Gastrocnemius medialis (tissue), 4 donors: ENCODE data around the gene TMCO4. TPM values are rescaled to one million over a fixed set of nuclear protein-coding genes. Genes with fewer than 3 reads are reported as not detected.

Source experiments
- ATAC-seq, 2 donors: fragments of 150-250 bp; one replicate each; pipeline ENCODE4 v1.9.1; 2016
- DNase-seq, 2 donors: peaks; one replicate each; pipeline ENCODE4 v3.0.0-alpha.2; 2019
- H3K27ac ChIP-seq, 4 donors: fragments of 200-600 bp; sonication (generic); 1 replicate in 1 of 4; 2 replicates in 3 of 4; pipeline ENCODE4 v1.5.1; 2016 to 2018; ENCODE audit warnings: mild to moderate bottlenecking in 2 of 4, moderate library complexity in 1 of 4
- H3K27me3 ChIP-seq, 3 donors: fragments of 200-600 bp; sonication (generic) in 2 of 3; 1 replicate in 1 of 3; 2 replicates in 2 of 3; pipeline versions ENCODE4 v1.5.1 to v1.6.0; 2016 to 2019; ENCODE audit warnings: mild to moderate bottlenecking in 1 of 3, moderate library complexity in 1 of 3
- H3K36me3 ChIP-seq, 2 donors: fragments of 200-600 bp; sonication (generic) in 1 of 2; one replicate each; pipeline ENCODE4 v1.5.1; 2017 to 2018
- H3K4me1 ChIP-seq, 2 donors: fragments of 200-600 bp; sonication (generic) in 1 of 2; one replicate each; pipeline ENCODE4 v1.5.1; 2016 to 2017; ENCODE audit warnings: mild to moderate bottlenecking in 2 of 2
- H3K4me3 ChIP-seq, 4 donors: fragments of 200-600 bp; sonication (generic) in 3 of 4; 1 replicate in 1 of 4; 2 replicates in 3 of 4; pipeline ENCODE4 v1.5.1; 2016 to 2019; ENCODE audit warnings: mild to moderate bottlenecking in 2 of 4
- H3K9me3 ChIP-seq, 3 donors: fragments of 200-600 bp; sonication (generic) in 2 of 3; 1 replicate in 1 of 3; 2 replicates in 2 of 3; pipeline ENCODE4 v1.5.1; 2016 to 2019
- POLR2A ChIP-seq, 2 donors: fragments of 450-650 bp; IDR thresholded peaks; one replicate each; pipeline ENCODE4 v1.6.1; 2017; ENCODE audit warnings: antibody characterized with exemption in 2 of 2, mild to moderate bottlenecking in 2 of 2, moderate library complexity in 2 of 2
- in situ Hi-C, 4 donors: fragments of 200-750 bp; cut with MboI; loops; one replicate each; pipeline versions ENCODE4 v1.15.0 to v1.8.0; 2017; ENCODE audit warnings: low sequenced_read_pairs in 4 of 4
- intact Hi-C: fragments of 100-400 bp; cut with DNase I; formaldehyde crosslinking; loops from one replicate; pipeline ENCODE4 v1.15.1; 2023; ENCODE audit warnings: low total_unique reads
- total RNA-seq, 4 donors: library from RNA; depleted of rRNA; stranded (reverse); fragments of >200 nt; gene quantifications; one replicate each; pipeline versions ENCODE4 v1.1.0 to v1.2.3, GENCODE V29; 2016
- TF ChIP-seq, protein P1 (sequence below), 5 experiments: fragments of 450-650 bp in 3 of 5; fragments of 200-600 bp in 2 of 5; sonication (generic) in 2 of 5; IDR thresholded peaks in 4 of 5; conservative IDR thresholded peaks in 1 of 5; 1 replicate in 4 of 5; 2 replicates in 1 of 5; pipeline ENCODE4 v1.5.1; 2016 to 2019; ENCODE audit warnings: antibody characterized with exemption in 5 of 5, mild to moderate bottlenecking in 3 of 5, moderate library complexity in 3 of 5

Gene TMCO4
- total RNA-seq, 4 donors from 2014 or later, result 0.95 to 3.9 (median 2.4) TPM

DNA sequence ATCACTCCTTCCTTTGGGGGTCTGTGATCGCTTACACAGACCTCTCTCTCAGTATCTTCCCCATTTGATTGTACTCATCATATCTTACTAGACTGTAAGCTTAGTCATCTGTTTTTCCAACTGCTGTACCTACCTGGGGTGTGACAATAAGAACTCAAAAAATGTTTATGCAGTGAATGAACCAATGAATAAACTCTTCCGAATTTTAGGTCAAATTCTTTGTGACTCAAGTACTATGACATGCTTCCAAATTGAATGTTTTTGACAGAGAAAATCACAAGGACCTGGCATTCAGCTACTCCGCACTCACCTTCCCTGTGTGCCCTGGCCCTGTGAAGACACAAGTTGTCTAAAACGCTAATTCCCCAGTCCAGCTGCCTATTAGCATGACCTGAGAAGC lies 42.1 kb downstream of the TMCO4 start:
- no peaks in the 10 kb centered on the region for H3K27me3 ChIP-seq
- no peaks in the 10 kb centered on the region for H3K9me3 ChIP-seq
- H3K4me3 ChIP-seq, result no peak overlapping the region
- H3K27ac ChIP-seq, result no peak overlapping the region
- DNase-seq, result no peak
- no peak for ATAC-seq
- H3K36me3 ChIP-seq, result no peaks in the 10 kb centered on the region
- TF ChIP-seq, protein P1, sequence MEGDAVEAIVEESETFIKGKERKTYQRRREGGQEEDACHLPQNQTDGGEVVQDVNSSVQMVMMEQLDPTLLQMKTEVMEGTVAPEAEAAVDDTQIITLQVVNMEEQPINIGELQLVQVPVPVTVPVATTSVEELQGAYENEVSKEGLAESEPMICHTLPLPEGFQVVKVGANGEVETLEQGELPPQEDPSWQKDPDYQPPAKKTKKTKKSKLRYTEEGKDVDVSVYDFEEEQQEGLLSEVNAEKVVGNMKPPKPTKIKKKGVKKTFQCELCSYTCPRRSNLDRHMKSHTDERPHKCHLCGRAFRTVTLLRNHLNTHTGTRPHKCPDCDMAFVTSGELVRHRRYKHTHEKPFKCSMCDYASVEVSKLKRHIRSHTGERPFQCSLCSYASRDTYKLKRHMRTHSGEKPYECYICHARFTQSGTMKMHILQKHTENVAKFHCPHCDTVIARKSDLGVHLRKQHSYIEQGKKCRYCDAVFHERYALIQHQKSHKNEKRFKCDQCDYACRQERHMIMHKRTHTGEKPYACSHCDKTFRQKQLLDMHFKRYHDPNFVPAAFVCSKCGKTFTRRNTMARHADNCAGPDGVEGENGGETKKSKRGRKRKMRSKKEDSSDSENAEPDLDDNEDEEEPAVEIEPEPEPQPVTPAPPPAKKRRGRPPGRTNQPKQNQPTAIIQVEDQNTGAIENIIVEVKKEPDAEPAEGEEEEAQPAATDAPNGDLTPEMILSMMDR (IDR thresholded peaks at IDR 0.05 in 4 of 5, conservative IDR thresholded peaks at IDR 0.05 in 1 of 5), result no peak
- no peak for TF ChIP-seq POLR2A (IDR thresholded peaks at IDR 0.05)
- intact Hi-C loops (no loop called here), in situ Hi-C loops (no loop called here)
- H3K4me1 ChIP-seq, result peaks cover 0 to 3% of the 10 kb centered on the region in 2 donors

DNA sequence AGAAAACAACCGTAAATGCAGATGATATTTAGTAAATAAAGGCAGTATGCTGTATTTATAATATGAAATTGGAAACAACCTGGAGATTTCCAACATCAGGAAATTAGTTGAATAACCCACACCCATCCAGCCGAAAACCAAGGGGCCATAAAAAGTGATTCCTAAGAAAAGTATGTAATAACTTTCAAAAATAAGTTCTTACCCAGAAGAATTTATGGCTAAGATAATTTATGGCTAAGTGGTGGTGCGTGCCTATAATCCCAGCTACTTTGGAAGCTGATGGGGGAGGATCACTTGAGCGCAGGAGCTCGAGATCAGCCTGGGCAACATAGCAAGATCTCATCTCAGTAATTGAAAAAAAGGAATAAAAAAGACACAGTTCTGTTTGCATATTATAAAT lies 43.2 kb downstream of the TMCO4 start:
- in situ Hi-C loops (no loop called here), intact Hi-C loops (no loop called here)
- no peak overlapping the region for H3K27ac ChIP-seq
- no peaks in the 10 kb centered on the region for H3K27me3 ChIP-seq
- no peak overlapping the region for H3K4me3 ChIP-seq
- ATAC-seq, result no peak
- H3K4me1 ChIP-seq, result peaks cover 0 to 3% of the 10 kb centered on the region in 2 donors
- TF ChIP-seq, protein P1 (IDR thresholded peaks at IDR 0.05 in 4 of 5, conservative IDR thresholded peaks at IDR 0.05 in 1 of 5), result no peak
- TF ChIP-seq POLR2A (IDR thresholded peaks at IDR 0.05), result no peak
- no peak for DNase-seq
- H3K9me3 ChIP-seq, result no peaks in the 10 kb centered on the region
- no peaks in the 10 kb centered on the region for H3K36me3 ChIP-seq

DNA sequence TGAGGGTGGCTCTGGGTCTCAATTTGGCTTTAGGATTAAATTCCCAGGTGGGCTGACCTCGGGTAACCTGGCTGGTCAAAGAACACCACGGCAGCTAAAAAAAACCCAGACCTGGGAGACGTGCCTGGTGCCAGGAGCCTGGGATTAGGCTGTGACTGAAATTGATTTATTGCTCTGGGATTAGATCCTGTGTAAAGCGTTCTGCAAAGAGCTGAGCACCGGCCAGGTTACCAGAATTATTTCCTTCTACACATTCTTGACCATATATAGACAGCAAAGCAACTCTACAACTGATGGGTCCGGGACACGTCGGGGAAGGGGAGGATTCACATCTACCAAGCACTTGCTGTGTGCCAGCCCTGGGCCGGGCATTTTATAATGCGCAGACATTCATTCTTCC lies 45.2 kb downstream of the TMCO4 start:
- Histone ChIP-seq H3K27ac (no peak overlapping the region), H3K4me3 (no peak overlapping the region), H3K27me3 (no peaks in the 10 kb centered on the region), H3K9me3 (no peaks in the 10 kb centered on the region), H3K36me3 (no peaks in the 10 kb centered on the region), H3K4me1 (peaks cover 0 to 3% of the 10 kb centered on the region in 2 donors)
- no peak for ATAC-seq
- TF ChIP-seq, protein P1 (IDR thresholded peaks at IDR 0.05 in 4 of 5, conservative IDR thresholded peaks at IDR 0.05 in 1 of 5), result no peak
- DNase-seq, result peak in 1 of 2 donors; percentile 14
- in situ Hi-C loops, result no loop called here
- intact Hi-C loops, result no loop called here

DNA sequence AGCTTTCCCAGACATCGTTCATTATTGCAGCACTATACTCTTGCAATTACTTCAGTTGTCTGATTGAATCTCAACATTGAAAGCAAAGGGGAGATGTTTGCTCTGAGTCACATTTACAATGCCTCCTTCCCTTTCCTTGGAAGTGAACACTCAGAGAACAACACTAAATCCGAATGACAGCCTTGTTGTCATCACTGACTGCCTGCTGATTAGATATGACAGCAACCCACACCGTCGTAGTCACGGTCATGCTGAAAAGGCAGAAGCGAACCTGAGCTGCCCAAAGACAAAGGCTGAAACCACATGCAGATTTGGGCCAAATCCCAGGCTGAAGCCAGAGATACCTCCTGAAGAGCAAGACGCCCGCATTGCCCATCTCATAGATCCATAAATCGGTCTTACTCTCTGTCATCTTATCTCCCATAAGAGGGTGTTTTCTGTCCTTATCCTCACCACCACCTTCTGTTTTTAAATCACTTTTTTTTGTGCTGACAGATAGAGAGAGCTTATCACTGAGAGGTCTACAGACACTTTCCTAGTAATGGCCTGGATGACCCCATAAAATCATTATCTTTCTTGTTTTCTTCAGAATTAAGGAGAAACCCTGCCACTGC lies 47.5 kb downstream of the TMCO4 start:
- no peaks in the 10 kb centered on the region for H3K36me3 ChIP-seq
- no peak overlapping the region for H3K4me3 ChIP-seq
- in situ Hi-C loops, result no loop called here
- H3K27me3 ChIP-seq, result no peaks in the 10 kb centered on the region
- DNase-seq (no peak), ATAC-seq (peak in 1 of 2 donors; percentile 58)
- intact Hi-C loops, result no loop called here
- H3K9me3 ChIP-seq, result no peaks in the 10 kb centered on the region
- TF ChIP-seq, protein P1 (IDR thresholded peaks at IDR 0.05 in 4 of 5, conservative IDR thresholded peaks at IDR 0.05 in 1 of 5), result no peak
- no peak for TF ChIP-seq POLR2A (IDR thresholded peaks at IDR 0.05)
- H3K4me1 ChIP-seq, result peaks cover 0 to 3% of the 10 kb centered on the region in 2 donors
- H3K27ac ChIP-seq, result no peak overlapping the region

DNA sequence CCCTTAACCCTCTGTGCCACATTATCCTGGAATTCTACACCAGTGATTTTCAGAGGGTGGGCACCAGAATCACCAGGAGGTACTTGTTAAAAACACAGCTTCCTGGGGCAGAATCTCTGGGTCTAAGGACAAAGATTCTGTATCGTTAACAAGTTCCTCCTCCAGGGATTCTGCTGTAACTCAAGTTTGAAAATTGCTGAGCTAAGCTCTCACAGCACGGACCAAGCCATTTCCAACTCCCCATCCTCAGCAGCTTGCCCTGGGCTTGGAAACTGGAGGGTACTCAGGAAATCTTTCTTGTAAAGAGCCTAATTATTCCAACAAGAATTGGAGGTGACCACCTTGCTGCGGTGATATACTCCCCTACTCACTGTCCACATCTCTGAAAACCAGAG lies 48.8 kb downstream of the TMCO4 start:
- Histone ChIP-seq H3K27ac (no peak overlapping the region), H3K36me3 (no peaks in the 10 kb centered on the region), H3K27me3 (no peaks in the 10 kb centered on the region), H3K4me3 (no peak overlapping the region), H3K4me1 (peaks cover 0 to 3% of the 10 kb centered on the region in 2 donors), H3K9me3 (no peaks in the 10 kb centered on the region)
- ATAC-seq, result no peak
- DNase-seq, result no peak
- in situ Hi-C loops (no loop called here), intact Hi-C loops (no loop called here)
- no peak for TF ChIP-seq POLR2A (IDR thresholded peaks at IDR 0.05)
- TF ChIP-seq, protein P1 (IDR thresholded peaks at IDR 0.05 in 4 of 5, conservative IDR thresholded peaks at IDR 0.05 in 1 of 5), result no peak
